WI38 (cell line): ENCODE measurements around the gene FAM76A.
"Not testable (repeated sequence)": the region's sequence is repeated elsewhere in the genome, so short reads cannot be mapped to it uniquely, and the experiment has no call there.

Source experiments
- H3K4me3 ChIP-seq: 2 replicates; pipeline ENCODE4 v1.5.1; 2011; ENCODE audit warnings: low read depth, mild to moderate bottlenecking, control low read depth, low read length
- TF ChIP-seq, protein P1 (sequence below): IDR thresholded peaks from 2 replicates; pipeline ENCODE4 v1.5.1; 2012; ENCODE audit warnings: low read depth, mild to moderate bottlenecking, control low read depth, low read length

Gene FAM76A

DNA sequence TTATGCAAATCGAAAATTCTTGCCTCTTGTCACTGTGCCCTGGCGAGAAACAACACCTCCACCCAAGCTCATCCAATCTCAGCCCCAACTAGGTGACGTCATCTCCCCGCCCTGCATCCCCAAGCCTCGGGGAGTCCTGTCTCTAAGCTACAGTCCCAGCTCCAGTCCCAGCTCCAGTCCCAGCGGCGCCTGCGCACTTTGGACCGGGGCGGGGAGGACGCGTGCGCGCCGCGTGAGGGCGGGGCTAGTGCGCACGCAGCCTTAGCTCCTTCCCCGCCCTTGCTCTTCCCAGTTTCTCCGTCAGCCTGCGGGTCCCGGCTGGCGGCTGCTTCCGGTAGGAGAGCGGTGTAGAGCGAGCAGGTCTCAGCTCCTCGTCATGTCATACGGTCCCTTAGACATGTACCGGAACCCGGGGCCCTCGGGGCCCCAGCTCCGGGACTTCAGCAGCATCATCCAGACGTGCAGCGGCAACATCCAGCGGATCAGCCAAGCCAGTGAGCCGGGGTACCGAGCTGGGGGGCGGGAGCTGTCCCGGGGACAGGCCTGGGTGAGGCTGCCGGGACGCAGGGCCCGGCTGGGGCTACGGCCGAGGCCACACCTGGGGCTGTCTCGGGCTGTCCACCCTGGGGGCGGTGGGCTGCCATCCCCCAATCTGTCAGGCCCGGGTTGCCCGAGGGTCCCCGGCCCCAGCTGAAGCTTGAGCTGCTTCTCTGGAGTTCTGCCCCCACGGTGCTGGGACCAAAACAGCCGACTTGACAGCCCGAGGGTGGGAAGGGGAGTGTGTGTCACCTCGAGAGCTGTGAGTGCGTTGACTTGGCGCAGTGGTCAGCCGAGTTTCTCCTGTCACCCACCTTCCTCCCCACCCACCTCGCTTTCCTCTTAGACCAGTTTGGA is 47.4 kb downstream of the FAM76A start, which contains the start of gene STX12:
STX12 (plus strand) TSS at position 288 of the 894 bp plus-strand sequence; CDS start at position 377, 89 bp downstream.
- TF ChIP-seq, protein P1, sequence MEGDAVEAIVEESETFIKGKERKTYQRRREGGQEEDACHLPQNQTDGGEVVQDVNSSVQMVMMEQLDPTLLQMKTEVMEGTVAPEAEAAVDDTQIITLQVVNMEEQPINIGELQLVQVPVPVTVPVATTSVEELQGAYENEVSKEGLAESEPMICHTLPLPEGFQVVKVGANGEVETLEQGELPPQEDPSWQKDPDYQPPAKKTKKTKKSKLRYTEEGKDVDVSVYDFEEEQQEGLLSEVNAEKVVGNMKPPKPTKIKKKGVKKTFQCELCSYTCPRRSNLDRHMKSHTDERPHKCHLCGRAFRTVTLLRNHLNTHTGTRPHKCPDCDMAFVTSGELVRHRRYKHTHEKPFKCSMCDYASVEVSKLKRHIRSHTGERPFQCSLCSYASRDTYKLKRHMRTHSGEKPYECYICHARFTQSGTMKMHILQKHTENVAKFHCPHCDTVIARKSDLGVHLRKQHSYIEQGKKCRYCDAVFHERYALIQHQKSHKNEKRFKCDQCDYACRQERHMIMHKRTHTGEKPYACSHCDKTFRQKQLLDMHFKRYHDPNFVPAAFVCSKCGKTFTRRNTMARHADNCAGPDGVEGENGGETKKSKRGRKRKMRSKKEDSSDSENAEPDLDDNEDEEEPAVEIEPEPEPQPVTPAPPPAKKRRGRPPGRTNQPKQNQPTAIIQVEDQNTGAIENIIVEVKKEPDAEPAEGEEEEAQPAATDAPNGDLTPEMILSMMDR, result no peak
- peak within 1 kb of the TSS; percentile 84 for H3K4me3 ChIP-seq

DNA sequence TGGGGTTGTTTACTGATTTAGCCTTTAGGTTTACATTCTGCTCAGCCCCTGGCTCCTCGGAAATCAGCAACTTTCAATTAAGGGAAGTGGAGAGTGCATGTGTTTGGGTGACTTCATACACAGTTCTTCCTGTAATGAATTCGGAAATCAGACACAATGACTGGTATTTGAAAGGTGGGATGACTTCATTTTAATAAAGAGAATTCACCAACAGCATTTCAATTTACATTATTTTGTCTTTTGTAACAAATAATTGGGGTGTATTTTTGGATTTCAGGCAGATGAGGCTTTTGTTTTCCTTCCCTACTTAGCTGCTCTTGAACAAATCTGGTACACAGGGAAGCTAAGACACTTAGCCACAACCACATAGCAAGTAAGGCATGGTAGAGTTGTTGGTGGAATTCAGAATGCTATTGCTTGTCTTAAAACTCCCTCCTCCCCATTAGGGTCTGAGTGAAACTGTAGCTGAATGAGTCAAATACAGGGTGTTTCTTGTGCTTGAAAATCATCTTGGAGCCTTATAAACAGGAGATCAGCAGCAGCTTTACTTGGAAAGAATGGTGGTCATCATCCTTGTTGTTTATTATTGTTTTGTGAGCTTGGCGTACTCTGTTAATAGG is 48.2 kb downstream of the FAM76A start:
- TF ChIP-seq, protein P1, result no peak
- H3K4me3 ChIP-seq, result peak overlapping the region; percentile 84

DNA sequence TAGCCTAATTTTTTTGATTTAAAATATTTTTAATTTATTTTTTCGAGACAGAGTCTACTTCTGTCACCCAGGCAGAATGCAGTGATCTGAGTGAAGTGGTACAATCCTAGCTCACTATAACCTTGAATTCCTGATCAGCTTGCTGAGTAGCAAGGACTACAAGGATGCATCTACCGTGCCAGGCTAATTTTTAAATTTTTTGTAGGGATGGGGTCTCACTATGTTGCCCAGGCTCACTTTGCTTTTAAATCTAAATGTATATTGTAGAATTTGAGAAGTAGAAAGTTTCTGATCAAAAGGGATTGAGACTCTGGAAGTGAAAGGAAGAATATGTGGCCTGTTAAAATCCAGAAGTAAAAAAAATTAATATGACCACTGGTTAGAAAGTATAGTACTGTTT is 48.9 kb downstream of the FAM76A start:
- TF ChIP-seq, protein P1, result no peak
- H3K4me3 ChIP-seq, result peak overlapping the region; percentile 84

DNA sequence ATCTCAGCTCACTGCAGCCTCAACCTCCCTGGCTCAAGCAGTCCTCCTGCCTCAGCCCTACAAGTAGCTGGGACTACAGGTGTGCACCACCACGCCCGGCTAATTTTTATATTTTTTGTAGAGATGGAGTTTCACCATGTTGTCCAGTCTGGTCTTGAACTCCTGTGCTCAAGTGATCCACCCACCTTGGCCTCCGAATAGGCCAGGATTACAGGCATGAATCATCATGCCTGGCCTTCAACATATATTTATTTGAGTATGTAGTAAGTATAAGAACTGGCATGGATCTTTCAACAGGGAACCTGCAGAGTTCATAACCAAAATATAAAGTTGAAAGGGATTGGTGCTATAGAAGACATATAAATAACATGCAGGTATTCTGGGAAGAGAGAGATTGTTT is 49.6 kb downstream of the FAM76A start:
- H3K4me3 ChIP-seq, result not testable (repeated sequence)

DNA sequence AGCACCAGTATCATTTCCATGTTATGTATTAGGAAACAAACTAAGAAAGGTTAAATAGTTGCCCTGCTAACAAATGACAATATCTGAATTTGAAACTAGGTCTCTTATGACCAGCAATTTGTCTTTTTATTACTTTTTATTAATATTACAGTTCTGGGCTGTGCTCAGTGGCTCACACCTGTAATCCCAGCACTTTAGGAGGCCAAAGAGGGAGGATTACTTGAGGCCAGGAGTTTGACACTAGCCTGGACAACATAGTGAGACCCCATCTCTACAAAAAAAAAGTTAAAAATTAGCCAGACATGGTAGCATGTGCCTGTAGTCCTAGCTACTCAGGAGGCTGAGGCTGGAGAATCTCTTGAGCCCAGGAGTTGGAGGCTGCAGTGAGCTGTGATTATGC is 50.5 kb downstream of the FAM76A start:
- H3K4me3 ChIP-seq, result not testable (repeated sequence)

DNA sequence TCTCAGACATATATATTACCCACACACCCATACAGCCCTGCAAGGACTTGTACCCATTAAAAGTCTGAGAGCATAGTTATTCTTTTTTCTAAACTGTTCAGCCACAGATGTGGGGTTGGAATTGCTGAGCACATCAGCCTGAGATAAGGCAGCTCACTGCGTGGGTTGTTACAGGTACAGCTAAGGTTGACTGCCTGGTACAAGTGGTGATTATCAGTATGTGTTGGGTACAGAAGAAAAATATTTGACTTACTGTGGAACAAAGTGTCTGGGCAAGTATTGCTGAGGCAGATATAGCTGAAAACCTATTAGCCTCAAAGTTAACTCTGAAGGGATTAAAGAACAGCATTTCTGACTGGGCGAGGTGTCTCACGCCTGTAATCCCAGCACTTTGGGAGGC is 52.3 kb downstream of the FAM76A start:
- TF ChIP-seq, protein P1, result no peak
- no peak overlapping the region for H3K4me3 ChIP-seq

DNA sequence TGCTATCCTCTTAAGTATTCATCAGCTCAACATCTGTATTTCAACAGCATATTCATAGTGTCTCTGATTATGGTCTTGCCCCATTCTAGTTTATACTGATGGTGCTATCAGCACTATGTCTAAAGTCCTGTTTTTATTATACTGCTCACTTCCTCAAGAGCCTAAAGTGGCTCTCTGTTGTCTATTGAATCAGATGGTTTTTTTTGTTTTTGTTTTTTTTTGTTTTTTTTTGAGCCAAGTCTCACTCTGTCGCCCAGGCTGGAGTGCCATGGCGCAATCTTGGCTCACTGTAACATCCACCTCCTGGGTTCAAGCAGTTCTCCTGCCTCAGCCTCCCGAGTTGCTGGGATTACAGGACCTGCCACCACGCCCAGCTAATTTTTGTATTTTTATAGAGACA is 53.4 kb downstream of the FAM76A start:
- H3K4me3 ChIP-seq, result no peak overlapping the region
- TF ChIP-seq, protein P1, result no peak

DNA sequence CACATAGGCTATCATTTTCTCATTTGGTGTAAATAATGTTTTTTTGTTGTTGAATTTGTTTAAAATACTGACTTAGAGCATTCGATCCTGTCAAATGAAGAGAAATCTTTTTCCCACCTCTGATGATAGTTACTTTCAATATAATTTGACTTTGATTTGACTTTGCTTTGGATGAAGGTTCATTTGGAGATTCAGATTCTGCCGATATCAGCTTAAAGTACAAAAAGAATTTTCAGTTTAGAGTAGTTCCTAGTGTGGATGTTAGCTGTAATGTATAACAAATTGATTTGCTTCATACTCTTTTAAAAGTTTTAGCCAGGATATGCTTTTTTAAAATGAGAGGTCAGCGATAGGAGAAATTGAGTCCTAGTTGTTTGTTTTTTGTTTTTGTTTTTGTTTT is 57.2 kb downstream of the FAM76A start:
- TF ChIP-seq, protein P1, result no peak
- no peak overlapping the region for H3K4me3 ChIP-seq
